ENCODE results near the gene LGR4.

LGR4 gene

DNA sequence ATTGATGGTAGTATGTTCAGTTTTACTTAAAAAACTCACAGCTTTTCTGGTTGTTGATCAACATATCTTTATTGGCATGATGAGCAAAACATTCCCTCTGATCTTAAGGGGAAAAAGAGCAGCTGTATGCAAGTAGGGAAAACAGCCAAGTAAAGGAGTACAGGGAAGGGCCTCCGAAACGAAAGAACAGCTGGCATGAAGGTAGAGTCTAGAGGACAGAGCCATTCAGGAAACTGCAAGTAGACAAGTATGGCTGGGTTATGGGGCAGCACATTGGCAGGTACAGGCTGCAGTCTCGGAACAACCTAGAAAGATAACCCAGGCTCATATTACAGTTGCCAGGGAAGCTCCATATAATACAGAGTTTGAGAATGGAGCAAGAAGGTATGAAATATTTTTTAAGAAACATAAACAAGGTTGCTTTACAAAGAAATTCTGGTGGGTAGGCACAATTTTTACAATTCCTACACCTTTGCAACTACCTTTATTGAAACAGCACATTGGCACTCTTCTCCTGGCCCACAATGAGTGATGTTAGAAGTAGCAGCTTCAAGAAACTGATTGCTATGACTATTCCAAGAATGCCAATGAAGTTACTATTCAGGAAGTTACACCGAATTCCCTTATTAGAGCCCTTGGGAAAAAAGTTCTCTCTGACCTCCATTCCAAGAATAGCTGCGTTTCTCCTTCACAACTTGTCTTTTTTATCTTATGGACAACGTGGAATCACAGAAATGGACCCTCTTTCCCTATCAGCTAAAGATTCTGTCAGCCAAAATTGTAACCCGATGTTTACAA lies 45.2 kb downstream of the LGR4 start:
- FAIRE-seq: no peak

DNA sequence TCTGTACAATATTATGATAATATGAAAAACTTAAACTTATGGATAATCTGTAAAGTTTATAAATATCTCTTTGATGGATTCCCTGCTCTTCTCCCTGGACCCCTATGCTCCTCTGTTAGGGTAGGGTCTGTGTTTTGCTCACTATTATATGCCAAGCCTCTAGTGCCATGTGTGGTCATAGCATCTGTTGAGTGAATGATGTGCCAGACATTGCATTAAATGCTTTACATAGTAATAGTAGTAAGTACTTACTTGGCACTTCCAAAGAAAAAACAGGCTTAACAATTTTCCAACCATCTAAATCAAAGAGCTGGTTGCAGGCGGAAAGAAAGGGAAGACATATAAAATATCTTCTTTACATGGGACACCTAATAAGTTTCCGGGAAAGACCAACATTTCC lies 46.8 kb downstream of the LGR4 start:
- FAIRE-seq: no peak

DNA sequence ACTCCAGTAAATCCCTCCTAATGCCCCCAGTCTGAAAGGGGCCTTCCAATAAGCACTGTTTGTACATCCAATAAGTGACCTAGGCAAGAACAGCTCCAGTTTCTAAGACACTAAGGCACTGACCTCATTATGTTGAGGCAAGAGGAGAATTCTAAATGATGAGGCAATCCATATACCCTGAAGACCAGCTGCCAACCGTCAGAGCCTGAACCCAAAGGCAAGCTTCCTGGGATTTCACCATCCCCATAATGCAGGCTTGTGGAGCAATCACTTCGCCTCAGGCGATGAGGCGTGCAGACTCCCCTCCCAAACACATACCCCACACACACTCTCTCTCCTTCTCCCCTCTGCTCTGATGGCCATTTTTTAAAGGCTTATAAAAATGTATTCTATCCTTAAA lies 49.5 kb downstream of the LGR4 start:
- no peak for FAIRE-seq

DNA sequence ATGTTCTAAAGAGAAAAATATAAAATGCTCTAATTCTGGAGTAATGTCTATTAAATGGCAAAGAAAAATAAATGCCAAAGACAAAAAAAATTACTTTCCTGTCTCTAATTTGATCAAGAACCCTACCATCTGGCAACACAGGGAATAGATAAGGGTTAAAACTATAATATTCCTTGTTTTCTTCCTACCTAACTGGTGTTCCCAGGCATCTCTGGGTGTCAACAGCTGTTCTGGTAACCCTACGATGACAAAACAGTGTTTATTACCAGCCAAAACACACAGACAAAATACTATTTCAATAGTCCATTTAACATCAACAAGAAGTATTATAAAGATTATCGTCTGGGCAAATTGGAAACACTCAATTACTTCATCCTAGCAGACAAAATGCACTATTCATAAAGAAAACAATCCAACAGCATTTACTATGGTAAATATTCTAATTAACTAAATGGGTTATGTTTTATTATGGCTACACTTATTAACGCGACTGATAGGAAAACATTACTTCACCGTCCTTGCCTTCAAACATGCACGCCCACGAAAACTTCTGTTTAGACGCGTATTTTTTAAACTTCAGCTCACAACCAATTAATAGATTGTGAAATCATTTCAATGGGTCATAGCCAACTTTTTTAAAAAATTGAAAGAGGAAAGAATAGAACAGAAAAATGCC lies 50.6 kb downstream of the LGR4 start:
- FAIRE-seq: no peak

DNA sequence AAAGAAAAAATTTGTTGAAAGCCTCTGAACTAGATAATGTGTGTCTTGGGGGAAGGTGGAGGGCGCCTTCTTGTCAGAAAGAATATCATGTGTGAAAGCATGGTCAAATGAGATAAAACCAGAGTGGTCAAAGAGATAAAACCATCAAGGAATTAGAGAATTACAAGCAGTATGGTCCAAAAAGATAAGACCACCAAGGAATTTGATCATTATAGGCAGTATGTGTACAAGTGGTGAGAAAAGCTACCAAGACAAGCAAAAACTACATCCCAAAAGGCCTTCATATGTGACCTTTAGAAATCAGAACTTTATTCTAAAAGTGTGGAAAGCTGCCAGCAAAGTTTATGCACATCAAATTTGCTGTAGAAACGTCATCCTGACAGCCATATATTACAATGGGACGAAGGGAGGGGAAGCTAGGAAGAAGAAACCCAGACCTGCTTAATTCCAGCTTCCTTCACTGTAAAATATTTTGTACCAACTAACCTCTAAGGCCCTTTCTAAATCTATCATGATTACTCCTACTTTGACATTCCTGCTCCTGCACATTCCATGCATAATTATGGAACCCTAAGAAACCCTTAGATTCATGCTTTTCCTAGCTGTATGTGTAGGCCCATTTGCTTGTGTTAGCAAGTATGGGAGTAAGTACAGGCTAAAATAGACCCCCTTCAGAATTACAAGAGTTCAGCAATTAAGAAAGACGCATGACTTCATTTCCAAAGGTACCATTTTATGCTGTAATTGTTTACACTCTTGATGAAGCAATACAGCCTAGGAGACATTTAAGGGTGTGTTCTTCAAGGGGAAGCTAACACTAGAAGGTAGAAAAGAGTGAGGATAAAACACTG lies 51.6 kb downstream of the LGR4 start:
- no peak for FAIRE-seq

DNA sequence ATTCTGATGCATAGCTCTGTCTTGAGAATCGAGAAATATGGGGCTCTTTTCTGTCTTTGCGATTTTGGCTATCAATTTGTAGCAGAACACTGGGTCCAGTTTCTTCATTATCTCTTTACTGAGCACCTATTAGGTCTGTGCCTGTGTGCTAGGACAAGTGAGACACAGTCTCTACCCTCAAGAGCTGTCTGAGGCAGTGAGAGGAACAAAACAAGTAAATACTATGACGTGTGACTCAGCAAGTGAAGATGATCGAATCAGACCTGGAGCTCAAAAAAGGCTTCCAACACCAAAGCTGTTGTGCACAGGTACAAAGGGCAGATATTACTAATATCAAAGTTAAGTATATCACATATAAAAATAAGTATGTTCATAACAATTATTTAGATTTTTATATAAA lies 52.4 kb downstream of the LGR4 start:
- no peak for FAIRE-seq

DNA sequence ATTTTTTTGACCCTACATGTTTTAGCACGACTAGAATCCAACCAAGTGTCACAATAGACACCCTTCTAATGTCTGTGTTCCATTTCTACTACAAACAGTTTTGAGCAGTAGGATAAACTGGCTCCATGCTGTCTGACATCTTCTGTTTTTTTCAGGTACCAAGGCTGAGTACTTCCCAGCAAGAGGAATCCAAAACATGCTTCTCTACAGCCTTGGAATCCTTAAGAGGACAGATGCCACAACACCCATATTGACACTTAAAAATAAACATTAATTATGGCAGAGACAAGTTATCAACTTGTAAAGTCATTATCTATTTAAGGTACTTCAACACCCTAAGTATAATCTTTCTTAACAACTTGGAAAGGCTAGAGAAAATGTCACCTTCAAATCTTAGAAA lies 54.2 kb downstream of the LGR4 start:
- FAIRE-seq: no peak

DNA sequence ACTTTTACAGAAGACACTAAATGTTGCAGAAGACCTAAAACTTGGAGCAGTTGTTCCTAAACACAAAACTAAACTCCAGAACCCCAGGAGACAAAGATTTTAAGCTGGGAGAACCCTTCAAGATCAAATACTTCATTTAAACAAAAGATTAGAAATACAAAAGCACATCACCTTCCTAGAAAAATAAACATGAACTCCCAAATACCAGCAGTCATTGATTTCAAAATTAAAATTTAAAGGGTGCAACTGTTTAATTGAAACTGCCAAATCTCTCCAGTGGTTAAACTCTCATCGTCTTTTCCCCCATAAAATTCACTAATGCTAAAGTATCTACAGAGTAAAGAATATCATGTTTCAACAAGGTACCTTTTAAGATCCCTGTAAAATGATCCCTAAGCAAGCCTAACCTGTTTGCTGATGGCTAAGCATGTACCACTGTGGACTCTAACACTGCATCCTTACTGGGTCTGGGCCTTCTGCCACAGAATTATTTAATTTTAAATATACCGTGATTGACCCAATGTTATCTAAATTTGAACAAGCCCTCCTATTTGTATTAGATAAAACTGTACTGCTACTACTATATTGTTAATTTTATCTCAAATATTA lies 55.9 kb downstream of the LGR4 start:
- no peak for FAIRE-seq

DNA sequence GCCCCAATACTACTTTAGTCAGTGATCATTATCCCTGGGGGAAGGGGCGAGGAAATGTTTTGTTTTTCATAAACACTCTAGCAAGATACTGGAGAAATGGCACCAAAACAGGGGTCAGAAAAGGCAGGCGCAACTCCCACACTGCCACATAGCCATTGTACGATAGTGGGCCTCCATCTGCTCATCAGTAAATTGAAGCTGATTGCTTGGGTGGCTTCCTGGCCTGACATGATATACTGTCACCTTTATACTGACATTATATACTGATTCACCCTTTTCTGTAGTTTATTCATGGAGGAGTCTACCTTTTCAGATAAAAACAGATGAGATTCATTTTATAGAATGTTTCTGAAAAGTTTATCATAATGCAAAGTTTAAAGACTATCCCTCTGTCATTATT lies 57.9 kb downstream of the LGR4 start:
- FAIRE-seq: no peak

DNA sequence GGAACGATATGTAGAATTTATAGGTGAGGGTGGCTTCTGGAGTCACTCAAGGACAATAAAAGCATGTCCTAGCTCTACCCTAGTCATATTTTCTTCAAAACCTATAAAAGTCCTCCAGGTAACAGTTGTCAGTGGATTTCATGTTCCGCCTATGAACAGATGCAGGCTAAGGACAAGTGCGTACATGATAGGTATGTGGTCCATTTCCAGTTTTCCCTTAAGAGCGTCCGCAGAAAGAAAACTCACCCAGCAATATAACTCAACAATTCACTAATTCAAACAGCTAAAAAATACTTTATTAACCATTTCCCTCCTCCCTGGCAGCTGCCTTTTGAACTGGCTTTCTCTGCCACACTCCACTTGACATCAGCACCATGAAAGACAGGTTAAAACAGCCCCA lies 59.4 kb downstream of the LGR4 start:
- no peak for FAIRE-seq

DNA sequence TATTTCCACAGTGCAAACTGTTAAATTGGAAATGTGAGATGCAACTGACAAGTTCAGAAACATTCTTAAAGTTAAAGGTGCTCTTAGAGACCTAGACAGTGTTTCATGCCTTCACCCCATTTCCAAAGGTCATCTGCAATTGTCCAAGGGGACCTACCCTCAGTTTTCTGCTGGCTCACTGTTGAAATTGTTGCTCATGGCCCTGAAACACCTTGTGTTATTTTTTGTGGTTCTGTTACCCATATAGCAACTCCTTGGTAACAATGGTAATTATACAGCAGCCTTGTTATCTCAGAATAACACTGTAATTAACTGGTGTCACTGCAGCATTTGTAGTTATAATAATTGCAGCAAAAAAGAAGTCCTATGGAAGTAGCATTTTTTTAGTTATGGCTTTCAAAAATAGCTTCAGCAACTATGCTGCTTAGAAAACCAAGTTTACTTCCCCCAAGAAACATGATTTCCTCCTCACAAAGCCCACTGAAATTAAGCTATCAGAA lies 60.3 kb downstream of the LGR4 start:
- no peak for FAIRE-seq

DNA sequence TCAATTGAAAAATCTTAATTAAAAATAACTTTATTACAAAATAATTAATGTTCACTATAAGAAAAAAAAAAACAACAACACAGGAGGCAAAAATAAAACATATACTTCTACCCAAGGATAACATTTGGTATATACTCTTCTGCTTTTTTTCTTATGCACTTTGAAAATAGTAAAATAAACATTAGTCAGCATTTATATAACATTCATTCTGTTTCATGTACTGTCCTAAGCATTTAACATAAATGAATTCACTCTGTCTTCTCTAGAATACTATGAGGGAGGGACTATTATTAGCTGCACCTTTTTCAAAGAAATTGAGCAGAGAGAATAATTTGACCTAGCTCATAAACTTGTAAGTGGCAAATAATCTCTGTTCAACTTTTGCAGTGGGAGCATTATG lies 61.3 kb downstream of the LGR4 start:
- no peak for FAIRE-seq

DNA sequence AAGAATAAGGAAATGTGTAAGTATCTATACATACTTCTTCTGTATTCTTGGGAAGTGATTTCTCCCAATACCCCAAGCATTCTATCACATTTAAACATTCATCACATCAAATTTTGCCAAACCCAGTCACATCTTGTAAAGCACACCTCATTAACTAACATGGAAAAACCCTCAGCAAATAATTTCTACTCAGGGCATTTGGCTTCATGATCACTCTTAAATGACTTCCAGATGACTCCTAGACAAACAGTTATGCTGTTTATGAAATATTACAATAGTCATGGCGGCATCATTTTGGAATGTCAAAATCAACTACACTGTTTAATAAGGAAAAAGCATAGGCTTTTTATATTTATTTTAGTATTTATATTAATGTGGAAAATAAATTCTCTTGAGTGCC lies 62.3 kb downstream of the LGR4 start:
- no peak for FAIRE-seq

DNA sequence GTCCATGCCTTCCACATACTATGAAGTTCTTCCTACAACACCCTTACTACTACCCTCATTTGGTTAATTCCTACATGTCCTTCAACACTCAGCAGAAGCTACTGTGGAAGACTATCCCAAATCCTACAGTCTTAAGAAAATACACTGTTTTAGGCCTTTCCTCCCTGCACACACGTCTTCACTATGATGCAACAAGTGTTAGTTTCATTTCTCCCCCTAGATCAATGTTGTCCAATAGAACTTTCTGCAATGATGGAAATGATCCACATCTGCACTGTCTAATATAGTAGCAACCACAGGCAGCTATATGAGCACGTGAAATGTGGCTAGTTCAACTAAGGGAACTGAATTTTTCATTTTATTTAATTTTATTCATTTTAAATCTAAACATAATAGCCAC lies 62.8 kb downstream of the LGR4 start:
- no peak for FAIRE-seq

DNA sequence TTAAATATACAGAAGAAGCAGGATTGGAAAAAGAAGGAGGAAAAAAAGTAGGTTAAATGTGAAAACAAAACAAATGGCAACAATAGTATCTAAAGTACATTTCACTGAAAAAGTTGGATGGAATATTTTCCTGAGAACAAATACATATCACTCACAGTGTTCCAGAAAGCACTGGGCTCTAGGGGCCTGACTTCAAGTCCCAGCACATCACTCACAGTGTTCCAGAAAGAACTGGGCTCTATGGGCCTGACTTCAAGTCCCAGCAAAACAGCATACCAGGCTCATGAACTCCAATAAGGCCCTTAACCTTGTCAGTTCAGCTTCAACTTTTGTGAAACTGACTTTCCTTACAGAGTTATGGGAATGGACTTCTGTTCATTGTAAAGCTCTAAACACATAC lies 63.5 kb downstream of the LGR4 start:
- no peak for FAIRE-seq

DNA sequence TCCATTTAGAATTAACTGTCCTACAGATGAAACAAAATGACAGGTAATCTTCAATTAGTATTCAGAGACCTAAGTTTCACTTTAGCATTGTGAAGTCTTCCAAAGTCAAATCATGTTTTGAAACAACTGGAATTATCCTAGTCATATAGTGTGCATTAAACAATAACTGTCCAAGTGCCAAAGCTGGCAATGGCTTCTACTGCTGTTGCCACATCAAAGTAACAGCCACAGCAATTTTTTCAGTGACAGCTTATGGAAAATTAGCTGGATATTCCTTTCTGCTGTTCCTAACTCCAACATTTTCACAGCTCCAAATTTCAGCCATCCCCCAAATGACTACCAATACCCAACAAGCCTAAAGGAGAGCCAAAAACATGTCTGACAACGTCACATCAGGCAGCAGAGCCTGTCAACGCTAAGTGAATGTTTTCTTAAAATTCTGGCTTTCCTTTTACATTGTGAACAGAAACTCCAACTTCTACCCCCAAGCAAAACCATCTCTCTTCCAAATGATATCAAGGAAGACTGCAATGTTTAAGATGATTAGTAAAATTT lies 64.3 kb downstream of the LGR4 start:
- FAIRE-seq: no peak

DNA sequence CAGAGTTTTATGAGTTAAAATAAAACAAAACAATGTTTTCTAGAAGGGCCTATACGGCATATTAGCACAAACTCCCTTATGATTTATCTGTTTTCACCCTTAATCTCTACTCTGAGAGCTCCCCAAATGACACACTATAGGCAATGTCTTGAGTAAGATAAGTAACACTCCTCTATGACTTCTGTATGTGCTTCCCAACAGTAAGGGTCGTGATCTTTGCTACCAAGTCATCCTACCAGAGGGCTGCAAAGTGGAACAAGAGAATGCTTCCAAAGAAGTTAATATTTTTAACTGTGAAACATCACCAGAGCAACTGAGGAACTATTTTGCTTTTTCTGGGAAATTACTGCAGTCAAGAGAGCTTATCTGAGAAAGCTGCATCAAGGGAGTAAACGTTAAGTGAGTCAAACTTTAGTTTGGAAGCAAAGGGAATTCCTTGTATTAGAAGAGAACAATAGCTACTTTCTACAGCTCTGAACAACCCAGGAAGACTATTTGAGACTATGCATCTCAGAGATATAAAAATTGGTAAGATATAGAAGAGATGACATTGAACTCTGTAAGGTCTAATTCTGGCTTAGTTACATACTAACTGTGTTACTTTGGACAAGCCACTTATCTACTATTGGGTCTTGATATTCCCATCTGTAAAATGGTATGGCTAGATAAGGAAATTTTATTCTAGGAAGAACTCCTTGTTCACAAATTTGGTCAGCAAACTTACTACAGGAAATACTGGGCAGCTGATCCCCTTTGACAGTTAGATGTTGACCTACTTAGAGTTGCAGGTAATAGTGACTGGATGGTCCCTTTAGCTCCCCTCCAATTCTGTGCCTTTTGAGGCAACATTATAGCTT lies 65.9 kb downstream of the LGR4 start:
- FAIRE-seq: no peak

DNA sequence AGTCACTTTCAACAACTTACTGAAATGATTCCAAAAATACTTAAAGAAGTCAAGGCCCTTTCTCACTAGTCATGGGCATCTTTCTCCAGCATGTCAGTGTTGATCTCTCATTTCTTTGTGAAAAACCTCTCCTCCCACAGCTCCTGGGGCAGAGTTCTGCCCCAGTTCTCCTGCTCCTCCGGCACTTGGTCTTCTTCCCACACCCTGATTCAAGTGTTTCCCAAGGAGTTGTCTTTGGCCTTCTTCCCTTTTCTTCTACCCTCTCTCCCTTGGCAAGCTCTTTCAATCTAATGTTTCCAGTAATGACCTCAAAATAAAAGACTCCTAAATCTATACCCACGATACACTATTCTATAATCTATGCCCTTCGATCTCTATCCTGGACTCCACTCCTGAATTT lies 67.5 kb downstream of the LGR4 start:
- no peak for FAIRE-seq

DNA sequence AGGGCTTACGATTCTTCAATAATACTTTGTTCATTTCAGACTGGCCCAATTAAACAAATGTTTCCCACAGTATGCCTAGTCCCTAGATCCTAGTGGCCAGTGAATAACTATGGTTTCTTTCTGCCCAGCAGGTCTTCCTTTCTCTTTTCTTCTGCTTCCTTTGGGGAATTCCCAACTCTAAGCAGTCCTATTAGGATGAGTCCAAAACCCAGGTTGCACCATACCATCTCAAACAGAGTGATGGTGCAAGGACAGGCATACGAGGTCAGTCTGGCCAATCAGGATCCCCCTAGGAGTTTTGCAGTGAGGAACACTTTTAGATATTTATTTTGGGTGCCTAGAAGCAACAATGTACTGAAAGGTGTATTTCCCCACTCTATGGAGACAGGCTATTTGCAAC lies 68.2 kb downstream of the LGR4 start:
- no peak for FAIRE-seq

DNA sequence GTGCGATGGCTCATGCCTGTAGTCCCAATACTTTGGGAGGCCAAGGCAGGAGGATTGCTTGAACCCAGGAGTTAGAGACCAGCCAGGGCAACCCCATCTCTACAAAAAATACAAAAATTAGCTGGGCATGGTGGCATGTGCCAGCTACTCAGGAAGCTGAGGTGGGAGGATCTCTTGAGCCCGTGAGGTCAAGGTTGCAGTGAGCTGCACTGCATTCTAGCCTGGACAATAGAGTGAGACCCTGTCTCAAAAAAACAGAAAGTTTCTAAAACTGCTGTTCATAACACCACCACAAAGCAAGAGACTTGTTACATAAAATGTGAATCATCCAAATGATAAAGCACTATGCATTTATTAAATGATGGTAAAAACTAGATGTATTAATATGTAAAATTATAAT lies 69.4 kb downstream of the LGR4 start:
- FAIRE-seq: no peak

DNA sequence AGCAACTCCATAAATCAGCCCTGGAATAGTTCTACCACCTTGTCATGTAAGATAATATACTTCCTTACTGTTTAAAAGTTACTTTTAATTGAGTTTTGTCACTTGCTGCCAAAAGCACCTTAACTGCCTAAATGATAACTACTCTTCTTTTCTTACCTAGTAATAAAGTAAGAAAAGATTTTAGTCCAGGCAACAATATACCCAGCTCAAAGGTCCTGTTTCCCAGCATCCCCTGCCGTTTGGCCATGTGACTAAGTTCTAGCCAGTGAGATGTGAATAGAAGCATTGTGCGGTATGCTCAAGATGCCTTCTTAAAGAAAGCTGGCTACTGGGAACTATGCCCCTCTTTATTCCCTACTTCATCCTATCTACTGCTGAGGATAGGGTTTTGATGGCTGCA lies 70.1 kb downstream of the LGR4 start:
- no peak for FAIRE-seq

DNA sequence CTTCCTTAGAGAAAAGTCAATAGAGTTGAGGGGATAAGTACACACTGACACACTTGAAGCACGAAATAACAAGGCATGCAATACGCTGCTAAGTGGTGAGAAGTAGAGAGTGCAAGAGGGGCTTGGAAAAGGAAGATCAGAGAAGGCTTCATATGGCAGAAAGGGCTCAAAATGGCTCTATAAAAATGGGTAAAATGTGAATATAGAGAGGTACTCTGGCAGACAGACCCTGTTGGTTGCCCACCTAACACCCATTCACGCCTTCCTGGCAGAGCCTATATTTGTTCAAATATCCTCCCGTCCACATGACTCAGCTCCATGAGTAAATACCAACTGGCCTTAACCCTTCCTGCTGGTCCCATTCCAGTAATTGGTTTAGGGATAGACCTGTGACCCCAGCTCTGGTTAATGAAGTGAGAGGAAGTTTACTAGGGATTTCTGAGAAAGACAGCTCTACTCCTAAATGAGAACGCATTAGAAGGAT lies 70.7 kb downstream of the LGR4 start:
- no peak for FAIRE-seq

Data from colon (tissue), 2 donors.